Natural killer cell treated with Interleukin-12 subunit alpha and Interleukin-12 subunit beta and Interleukin-15 and Interleukin-18, amount 100 ng/mL, for 72 hours (primary cell): ENCODE data around the gene SGMS1. TPM values are rescaled to one million over a fixed set of nuclear protein-coding genes. Genes with fewer than 3 reads are reported as not detected.

ENCODE experiments used
- ATAC-seq, 2 donors: fragments of 150-1000 bp; cut with Tn5 transposase in 1 of 2; sonication (Bioruptor Pico), chemical (Tn5 transposase) in 1 of 2; 2 replicates each; pipeline ENCODE4 v1.10.0; 2021
- DNase-seq: peaks from one replicate; pipeline ENCODE4 v3.0.0; 2022; ENCODE audit warnings: low spot score
- H3K27ac Mint-ChIP-seq, 2 donors: 1 replicate in 1 of 2; 2 replicates in 1 of 2; pipeline ENCODE4 v1.8.0; 2022; ENCODE audit warnings: mixed read lengths in 2 of 2, mild to moderate bottlenecking in 1 of 2, moderate library complexity in 1 of 2
- H3K27me3 Mint-ChIP-seq, 2 donors: 1 replicate in 1 of 2; 2 replicates in 1 of 2; pipeline ENCODE4 v1.8.0; 2022; ENCODE audit warnings: mixed read lengths in 2 of 2
- H3K36me3 Mint-ChIP-seq: one replicate; pipeline ENCODE4 v1.8.0; 2022; ENCODE audit warnings: mixed read lengths
- H3K4me1 Mint-ChIP-seq, 2 donors: 1 replicate in 1 of 2; 2 replicates in 1 of 2; pipeline ENCODE4 v1.8.0; 2022; ENCODE audit warnings: low read depth in 2 of 2, mixed read lengths in 2 of 2, mild to moderate bottlenecking in 1 of 2
- H3K4me3 Mint-ChIP-seq: one replicate; pipeline ENCODE4 v1.8.0; 2022; ENCODE audit warnings: mixed read lengths
- H3K9me3 Mint-ChIP-seq: 2 replicates; pipeline ENCODE4 v1.8.0; 2022; ENCODE audit warnings: mixed read lengths
- total RNA-seq, 2 donors: library from RNA; stranded (reverse); gene quantifications; one replicate each; pipeline ENCODE4 v1.2.3, GENCODE V29; 2022

The SGMS1 gene
- total RNA-seq, 2 donors from 2014 or later, result 31.6 to 49.0 TPM

- Mint-ChIP-seq H3K27me3 (no peaks in the 10 kb centered on the region), H3K27ac (no peak overlapping the region), H3K4me1 (peaks cover 17 to 27% of the 10 kb centered on the region in 2 donors), H3K9me3 (no peaks in the 10 kb centered on the region), H3K36me3 (no peaks in the 10 kb centered on the region), H3K4me3 (no peak overlapping the region)
- DNase-seq (no peak), ATAC-seq (no peak)
Measured at GRCh38 chr10:50533296-50533695, 90.5 kb downstream of the SGMS1 start.

GRCh38 chr10:50531388-50532077 lies 92.2 kb downstream of the SGMS1 start:
- no peak for ATAC-seq
- Mint-ChIP-seq H3K27ac (no peak overlapping the region), H3K4me1 (peaks cover 19 to 28% of the 10 kb centered on the region in 2 donors), H3K27me3 (no peaks in the 10 kb centered on the region), H3K36me3 (no peaks in the 10 kb centered on the region), H3K4me3 (no peak overlapping the region), H3K9me3 (no peaks in the 10 kb centered on the region)
- DNase-seq, result no peak

GRCh38 chr10:50529660-50530059 lies 94.1 kb downstream of the SGMS1 start:
- H3K9me3 Mint-ChIP-seq, result no peaks in the 10 kb centered on the region
- DNase-seq (no peak), ATAC-seq (no peak)
- no peaks in the 10 kb centered on the region for H3K36me3 Mint-ChIP-seq
- no peak overlapping the region for H3K27ac Mint-ChIP-seq
- H3K4me1 Mint-ChIP-seq, result peaks cover 17 to 24% of the 10 kb centered on the region in 2 donors
- no peak overlapping the region for H3K4me3 Mint-ChIP-seq
- H3K27me3 Mint-ChIP-seq, result no peaks in the 10 kb centered on the region

- H3K4me3 Mint-ChIP-seq, result no peak overlapping the region
- peaks cover 20 to 30% of the 10 kb centered on the region in 2 donors for H3K4me1 Mint-ChIP-seq
- no peaks in the 10 kb centered on the region for H3K36me3 Mint-ChIP-seq
- ATAC-seq (no peak), DNase-seq (no peak)
- H3K27me3 Mint-ChIP-seq, result no peaks in the 10 kb centered on the region
- H3K27ac Mint-ChIP-seq, result no peak overlapping the region
- H3K9me3 Mint-ChIP-seq, result no peaks in the 10 kb centered on the region
Measured at GRCh38 chr10:50528206-50528605, 95.5 kb downstream of the SGMS1 start.

GRCh38 chr10:50527442-50528043 lies 96.2 kb downstream of the SGMS1 start:
- ATAC-seq (peak; percentile 86 to 96), DNase-seq (no peak)
- peaks cover 26 to 36% of the 10 kb centered on the region in 2 donors for H3K4me1 Mint-ChIP-seq
- peak overlapping the region; percentile 41 to 73 for H3K27ac Mint-ChIP-seq
- H3K9me3 Mint-ChIP-seq, result no peaks in the 10 kb centered on the region
- H3K27me3 Mint-ChIP-seq, result no peaks in the 10 kb centered on the region
- peak overlapping the region; percentile 37 for H3K4me3 Mint-ChIP-seq
- H3K36me3 Mint-ChIP-seq, result no peaks in the 10 kb centered on the region

- H3K4me1 Mint-ChIP-seq, result peaks cover 28 to 36% of the 10 kb centered on the region in 2 donors
- ATAC-seq (no peak), DNase-seq (no peak)
- H3K36me3 Mint-ChIP-seq, result no peaks in the 10 kb centered on the region
- no peak overlapping the region for H3K4me3 Mint-ChIP-seq
- H3K9me3 Mint-ChIP-seq, result no peaks in the 10 kb centered on the region
- H3K27me3 Mint-ChIP-seq, result no peaks in the 10 kb centered on the region
- no peak overlapping the region for H3K27ac Mint-ChIP-seq
Measured at GRCh38 chr10:50526185-50526584, 97.6 kb downstream of the SGMS1 start.

GRCh38 chr10:50523357-50523756 lies 100.4 kb downstream of the SGMS1 start:
- Mint-ChIP-seq H3K4me1 (peaks cover 27 to 36% of the 10 kb centered on the region in 2 donors), H3K4me3 (no peak overlapping the region), H3K36me3 (no peaks in the 10 kb centered on the region), H3K9me3 (no peaks in the 10 kb centered on the region), H3K27me3 (no peaks in the 10 kb centered on the region), H3K27ac (peak overlapping the region in 1 of 2 donors; percentile 36)
- no peak for ATAC-seq
- no peak for DNase-seq

GRCh38 chr10:50522908-50523307 lies 100.8 kb downstream of the SGMS1 start:
- no peak for DNase-seq
- Mint-ChIP-seq H3K9me3 (no peaks in the 10 kb centered on the region), H3K27me3 (no peaks in the 10 kb centered on the region), H3K4me1 (peaks cover 24 to 36% of the 10 kb centered on the region in 2 donors), H3K36me3 (no peaks in the 10 kb centered on the region), H3K4me3 (no peak overlapping the region), H3K27ac (peak overlapping the region in 1 of 2 donors; percentile 36)
- no peak for ATAC-seq

GRCh38 chr10:50520115-50520514 lies 103.6 kb downstream of the SGMS1 start:
- no peaks in the 10 kb centered on the region for H3K9me3 Mint-ChIP-seq
- no peaks in the 10 kb centered on the region for H3K36me3 Mint-ChIP-seq
- ATAC-seq (no peak), DNase-seq (no peak)
- H3K4me3 Mint-ChIP-seq, result no peak overlapping the region
- H3K27ac Mint-ChIP-seq, result no peak overlapping the region
- no peaks in the 10 kb centered on the region for H3K27me3 Mint-ChIP-seq
- peaks cover 10 to 27% of the 10 kb centered on the region in 2 donors for H3K4me1 Mint-ChIP-seq

- no peak for DNase-seq
- no peak for ATAC-seq
- Mint-ChIP-seq H3K4me3 (no peak overlapping the region), H3K36me3 (no peaks in the 10 kb centered on the region), H3K27ac (no peak overlapping the region), H3K9me3 (no peaks in the 10 kb centered on the region), H3K4me1 (peaks cover 10 to 16% of the 10 kb centered on the region in 2 donors), H3K27me3 (no peaks in the 10 kb centered on the region)
Measured at GRCh38 chr10:50517626-50518025, 106.1 kb downstream of the SGMS1 start.

GRCh38 chr10:50516171-50516570 lies 107.6 kb downstream of the SGMS1 start:
- no peak overlapping the region for H3K4me3 Mint-ChIP-seq

GRCh38 chr10:50515420-50515819 lies 108.3 kb downstream of the SGMS1 start:
- H3K4me3 Mint-ChIP-seq, result no peak overlapping the region
- no peaks in the 10 kb centered on the region for H3K9me3 Mint-ChIP-seq
- no peak for DNase-seq
- ATAC-seq, result no peak
- H3K27me3 Mint-ChIP-seq, result no peaks in the 10 kb centered on the region
- peaks cover 26 to 36% of the 10 kb centered on the region in 2 donors for H3K4me1 Mint-ChIP-seq
- H3K27ac Mint-ChIP-seq, result no peak overlapping the region
- H3K36me3 Mint-ChIP-seq, result no peaks in the 10 kb centered on the region

More at GRCh38 chr10:50516171-50516570, 107.6 kb downstream of the SGMS1 start:
- ATAC-seq, result no peak
- H3K9me3 Mint-ChIP-seq, result no peaks in the 10 kb centered on the region
- peaks cover 21 to 30% of the 10 kb centered on the region in 2 donors for H3K4me1 Mint-ChIP-seq
- H3K27ac Mint-ChIP-seq, result no peak overlapping the region
- no peaks in the 10 kb centered on the region for H3K36me3 Mint-ChIP-seq
- no peak for DNase-seq
- no peaks in the 10 kb centered on the region for H3K27me3 Mint-ChIP-seq

GRCh38 chr10:50514995-50515394 lies 108.8 kb downstream of the SGMS1 start:
- Mint-ChIP-seq H3K4me3 (no peak overlapping the region), H3K27ac (no peak overlapping the region), H3K27me3 (no peaks in the 10 kb centered on the region), H3K9me3 (no peaks in the 10 kb centered on the region), H3K4me1 (peaks cover 26 to 41% of the 10 kb centered on the region in 2 donors), H3K36me3 (no peaks in the 10 kb centered on the region)
- no peak for DNase-seq
- ATAC-seq, result no peak

GRCh38 chr10:50513956-50514355 lies 109.8 kb downstream of the SGMS1 start:
- no peak for ATAC-seq
- no peak overlapping the region for H3K27ac Mint-ChIP-seq
- H3K9me3 Mint-ChIP-seq, result no peaks in the 10 kb centered on the region
- H3K27me3 Mint-ChIP-seq, result no peaks in the 10 kb centered on the region
- DNase-seq, result no peak
- no peaks in the 10 kb centered on the region for H3K36me3 Mint-ChIP-seq
- peaks cover 31 to 50% of the 10 kb centered on the region in 2 donors for H3K4me1 Mint-ChIP-seq
- no peak overlapping the region for H3K4me3 Mint-ChIP-seq
